Measurements from ENCODE around the gene CHKA.

Gene CHKA

GRCh38 chr11:68141246-68142027, 20.2 kb upstream of the CHKA start:
- Histone ChIP-seq H3K79me2 (ENCODE audit: insufficient read depth, low read depth) (no peaks in the 10 kb centered on the region), H3K4me2 (peak overlapping the region; percentile 64), H3K27me3 (ENCODE audit: insufficient read depth, low read depth) (no peaks in the 10 kb centered on the region), H3K4me3 (IDR thresholded peaks at IDR 0.05; ENCODE audit: insufficient read depth, low read depth, low read length) (no peak overlapping the region), H3K36me3 (ENCODE audit: insufficient read depth) (no peaks in the 10 kb centered on the region), H3K4me1 (ENCODE audit: low read depth, poor library complexity, severe bottlenecking) (peaks cover 17% of the 10 kb centered on the region), H2AFZ (ENCODE audit: low read depth) (peak overlapping the region; percentile 55), H3K9ac (peak overlapping the region; percentile 26; the same call in 1 of the 2 replicates), H3K27ac (no peak overlapping the region; the same call in 1 of the 2 replicates), H4K20me1 (ENCODE audit: insufficient read depth) (no peaks in the 10 kb centered on the region)
- TF ChIP-seq CTCF (conservative IDR thresholded peaks at IDR 0.05; ENCODE audit: low read depth, low read length) = no peak

- Histone ChIP-seq H2AFZ (ENCODE audit: low read depth) (no peak overlapping the region), H3K27ac (no peak overlapping the region), H3K27me3 (ENCODE audit: insufficient read depth, low read depth) (no peaks in the 10 kb centered on the region), H3K79me2 (ENCODE audit: insufficient read depth, low read depth) (no peaks in the 10 kb centered on the region), H3K4me1 (ENCODE audit: low read depth, poor library complexity, severe bottlenecking) (peaks cover 17% of the 10 kb centered on the region), H3K9ac (no peak overlapping the region), H3K4me3 (IDR thresholded peaks at IDR 0.05; ENCODE audit: insufficient read depth, low read depth, low read length) (no peak overlapping the region), H3K36me3 (ENCODE audit: insufficient read depth) (no peaks in the 10 kb centered on the region), H4K20me1 (ENCODE audit: insufficient read depth) (no peaks in the 10 kb centered on the region), H3K4me2 (no peak overlapping the region)
- TF ChIP-seq CTCF (conservative IDR thresholded peaks at IDR 0.05; ENCODE audit: low read depth, low read length) = no peak
Measured at GRCh38 chr11:68140496-68141245, 19.5 kb upstream of the CHKA start.

GRCh38 chr11:68138237-68138636, 17.0 kb upstream of the CHKA start:
- H3K27ac ChIP-seq = no peak overlapping the region
- no peak overlapping the region for H3K4me2 ChIP-seq
- H3K4me3 ChIP-seq (IDR thresholded peaks at IDR 0.05; ENCODE audit: insufficient read depth, low read depth, low read length) = no peak overlapping the region
- TF ChIP-seq CTCF (conservative IDR thresholded peaks at IDR 0.05; ENCODE audit: low read depth, low read length) = no peak
- no peak overlapping the region for H3K9ac ChIP-seq
- no peaks in the 10 kb centered on the region for H4K20me1 ChIP-seq (ENCODE audit: insufficient read depth)
- H3K4me1 ChIP-seq (ENCODE audit: low read depth, poor library complexity, severe bottlenecking) = peaks cover 17% of the 10 kb centered on the region
- H3K79me2 ChIP-seq (ENCODE audit: insufficient read depth, low read depth) = no peaks in the 10 kb centered on the region
- no peak overlapping the region for H2AFZ ChIP-seq (ENCODE audit: low read depth)
- H3K36me3 ChIP-seq (ENCODE audit: insufficient read depth) = no peaks in the 10 kb centered on the region
- no peaks in the 10 kb centered on the region for H3K27me3 ChIP-seq (ENCODE audit: insufficient read depth, low read depth)

- Histone ChIP-seq H3K4me3 (IDR thresholded peaks at IDR 0.05; ENCODE audit: insufficient read depth, low read depth, low read length) (no peak overlapping the region), H2AFZ (ENCODE audit: low read depth) (no peak overlapping the region)
Measured at GRCh38 chr11:68137833-68138232, 16.6 kb upstream of the CHKA start.

More at GRCh38 chr11:68137833-68138232, 16.6 kb upstream of the CHKA start:
- peaks cover 17% of the 10 kb centered on the region for H3K4me1 ChIP-seq (ENCODE audit: low read depth, poor library complexity, severe bottlenecking)
- H3K27ac ChIP-seq = no peak overlapping the region
- no peak for TF ChIP-seq CTCF (conservative IDR thresholded peaks at IDR 0.05; ENCODE audit: low read depth, low read length)
- no peak overlapping the region for H3K9ac ChIP-seq
- H4K20me1 ChIP-seq (ENCODE audit: insufficient read depth) = no peaks in the 10 kb centered on the region
- H3K79me2 ChIP-seq (ENCODE audit: insufficient read depth, low read depth) = no peaks in the 10 kb centered on the region
- H3K4me2 ChIP-seq = no peak overlapping the region
- H3K27me3 ChIP-seq (ENCODE audit: insufficient read depth, low read depth) = no peaks in the 10 kb centered on the region
- no peaks in the 10 kb centered on the region for H3K36me3 ChIP-seq (ENCODE audit: insufficient read depth)
